SK-N-MC (cell line): ENCODE data around the gene IFIT2.

Source experiments
- EZH2 ChIP-seq: fragments of 200-600 bp; sonication (generic); IDR thresholded peaks from one replicate; pipeline ENCODE4 v1.6.1; 2017; ENCODE audit warnings: antibody characterized with exemption
- FOXP2 ChIP-seq: optimal IDR thresholded peaks from 2 replicates; pipeline ENCODE3; 2011; ENCODE audit warnings: mild to moderate bottlenecking, moderate library complexity; ENCODE audit not compliant: insufficient read depth; ENCODE audit errors: extremely low read length, control extremely low read depth
- POLR2AphosphoS5 ChIP-seq: IDR thresholded peaks from 2 replicates; pipeline ENCODE4 v1.6.1; 2012; ENCODE audit warnings: mild to moderate bottlenecking, low read depth, low read length, borderline replicate concordance

DNA sequence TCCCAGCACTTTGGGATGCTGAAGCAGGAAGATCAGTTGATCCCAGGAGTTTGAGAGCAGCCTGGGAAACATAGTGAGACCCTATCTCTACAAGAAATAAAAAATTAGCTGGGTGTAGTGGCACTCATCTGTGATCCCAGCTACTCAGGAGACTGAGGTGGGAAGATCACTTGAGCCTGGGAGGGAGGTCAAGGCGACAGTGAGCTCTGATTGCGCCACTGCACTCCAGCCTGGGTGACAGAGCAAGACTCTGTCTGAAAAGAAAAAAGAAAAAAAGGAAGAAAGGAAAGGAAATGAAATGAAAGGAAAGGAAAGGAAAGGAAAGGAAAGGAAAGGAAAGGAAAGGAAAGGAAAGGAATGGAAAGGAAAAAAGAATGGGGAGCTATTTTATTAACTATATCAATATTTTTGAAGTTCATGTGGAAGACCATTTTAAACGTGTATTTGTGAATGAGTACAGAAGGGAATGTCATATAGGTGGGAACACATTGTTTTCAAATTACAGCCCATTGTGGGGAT lies 7.1 kb upstream of the IFIT2 start:
- TF ChIP-seq EZH2 (no peak), POLR2AphosphoS5 (no peak), FOXP2 (no peak)
